Skeletal muscle satellite cell (primary cell): ENCODE measurements around the gene PTCHD4.

Experiments used
- H3K27me3 ChIP-seq: 2 replicates; pipeline ENCODE4 v1.7.0; 2013; ENCODE audit warnings: low read length; ENCODE audit not compliant: control insufficient read depth, insufficient read depth
- H3K36me3 ChIP-seq: 2 replicates; pipeline ENCODE4 v1.7.0; 2013; ENCODE audit warnings: mild to moderate bottlenecking, control low read depth, low read length; ENCODE audit not compliant: insufficient read depth
- H3K4me1 ChIP-seq: 2 replicates; pipeline ENCODE4 v1.7.0; 2013; ENCODE audit warnings: low read length; ENCODE audit not compliant: control insufficient read depth, insufficient read depth
- H3K4me2 ChIP-seq: 2 replicates; pipeline ENCODE4 v1.7.0; 2013; ENCODE audit warnings: mild to moderate bottlenecking, low read length
- H3K4me3 ChIP-seq: 2 replicates; pipeline ENCODE4 v1.7.0; 2013; ENCODE audit warnings: low read length
- H3K9ac ChIP-seq: 2 replicates; pipeline ENCODE4 v1.7.0; 2013; ENCODE audit warnings: mild to moderate bottlenecking, low read depth, low read length, moderate library complexity
- H3K9me3 ChIP-seq: replicated peaks from 2 replicates; pipeline ENCODE4 v1.7.0; 2013; ENCODE audit warnings: mild to moderate bottlenecking, control low read depth, low read length

Gene PTCHD4

DNA sequence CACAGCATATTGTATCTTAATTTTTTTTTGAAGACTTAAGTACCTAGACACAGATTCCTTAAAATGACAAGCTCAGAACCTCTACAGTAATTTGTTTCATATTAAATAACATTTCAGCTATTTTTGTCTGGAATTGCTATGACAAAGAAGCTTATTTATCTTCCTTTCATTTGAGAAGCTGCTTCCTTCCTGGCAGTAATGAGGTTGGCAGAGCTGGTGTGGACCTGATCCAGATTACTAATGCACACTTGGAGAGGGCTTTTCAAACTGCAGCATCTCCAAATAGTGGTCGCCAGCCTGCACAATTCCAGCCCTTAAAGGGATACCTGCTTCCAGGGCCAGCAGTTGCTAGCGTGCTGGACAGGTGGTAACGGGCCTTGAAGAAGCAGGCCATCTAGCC, 12.1 kb downstream of the PTCHD4 start:
- H3K36me3 ChIP-seq: no peaks in the 10 kb centered on the region
- no peaks in the 10 kb centered on the region for H3K9me3 ChIP-seq
- H3K9ac ChIP-seq: no peak overlapping the region

DNA sequence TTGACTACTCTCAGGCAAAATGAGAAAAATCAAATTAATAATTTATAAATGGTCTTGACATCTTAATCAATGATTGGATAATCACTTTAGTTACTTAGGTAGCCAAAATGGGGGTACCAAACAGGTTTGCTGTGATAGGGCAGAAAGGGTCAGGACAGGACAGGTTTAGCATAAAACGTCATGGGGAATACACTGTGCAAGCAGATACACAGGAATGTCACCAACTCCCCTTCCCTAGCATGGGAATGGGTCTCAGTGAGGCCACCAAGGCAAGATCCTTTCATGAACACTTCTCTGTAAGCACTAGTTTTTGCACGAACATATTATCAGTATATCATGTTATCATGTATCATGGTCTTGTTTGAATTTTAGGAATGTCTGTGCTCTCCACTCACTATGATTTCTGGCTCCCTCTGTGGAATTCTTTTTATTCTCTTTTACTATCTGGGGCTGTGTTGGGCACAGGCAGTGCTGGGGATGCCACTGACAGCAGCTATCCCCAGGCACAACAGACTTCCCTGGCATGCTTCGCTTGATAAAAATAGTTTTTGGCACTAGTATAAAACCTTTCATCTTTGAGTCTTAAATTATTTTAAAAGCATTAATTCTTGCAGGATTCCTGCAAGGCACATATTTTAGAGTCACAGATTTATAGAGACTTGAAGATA, 18.3 kb downstream of the PTCHD4 start:
- H3K4me2 ChIP-seq: no peak overlapping the region
- H3K4me1 ChIP-seq: no peaks in the 10 kb centered on the region
- no peak overlapping the region for H3K9ac ChIP-seq
- no peaks in the 10 kb centered on the region for H3K36me3 ChIP-seq
- no peak overlapping the region for H3K4me3 ChIP-seq
- H3K27me3 ChIP-seq: no peaks in the 10 kb centered on the region
- no peaks in the 10 kb centered on the region for H3K9me3 ChIP-seq

More for the DNA sequence above, 12.1 kb downstream of the PTCHD4 start:
- no peaks in the 10 kb centered on the region for H3K27me3 ChIP-seq
- no peak overlapping the region for H3K4me3 ChIP-seq
- H3K4me2 ChIP-seq: peak overlapping the region; percentile 17
- H3K4me1 ChIP-seq: peaks cover 8% of the 10 kb centered on the region

GRCh38 chr6:48090546-48090945, 20.5 kb downstream of the PTCHD4 start:
- Histone ChIP-seq H3K4me3 (no peak overlapping the region), H3K4me1 (no peaks in the 10 kb centered on the region), H3K9me3 (no peaks in the 10 kb centered on the region), H3K9ac (no peak overlapping the region), H3K27me3 (no peaks in the 10 kb centered on the region), H3K36me3 (no peaks in the 10 kb centered on the region), H3K4me2 (no peak overlapping the region)

DNA sequence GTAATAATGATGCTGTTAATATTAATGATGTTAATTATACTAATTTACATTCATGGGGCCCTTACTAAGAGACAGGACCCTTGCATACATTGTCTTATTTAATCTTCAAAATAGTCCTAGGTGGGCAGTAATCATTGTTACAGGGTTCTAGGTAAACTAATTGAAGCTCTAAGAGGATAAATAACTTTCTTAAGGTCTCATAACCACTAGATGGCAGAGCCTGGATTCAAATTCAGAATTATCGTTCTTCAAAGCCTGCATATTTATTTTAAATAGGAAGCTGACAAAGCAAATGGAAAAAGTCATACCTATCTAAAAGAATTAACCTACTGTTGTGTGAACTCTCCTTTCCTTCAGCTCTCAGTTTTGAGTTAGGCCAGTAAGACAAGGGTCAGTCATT, 23.5 kb downstream of the PTCHD4 start:
- Histone ChIP-seq H3K4me3 (no peak overlapping the region), H3K4me2 (no peak overlapping the region), H3K27me3 (no peaks in the 10 kb centered on the region), H3K4me1 (no peaks in the 10 kb centered on the region), H3K36me3 (no peaks in the 10 kb centered on the region), H3K9me3 (no peaks in the 10 kb centered on the region), H3K9ac (no peak overlapping the region)

- Histone ChIP-seq H3K27me3 (no peaks in the 10 kb centered on the region), H3K36me3 (no peaks in the 10 kb centered on the region), H3K4me1 (no peaks in the 10 kb centered on the region), H3K9ac (no peak overlapping the region), H3K4me3 (no peak overlapping the region), H3K4me2 (no peak overlapping the region), H3K9me3 (no peaks in the 10 kb centered on the region)
Observed at GRCh38 chr6:48086187-48086586, 24.8 kb downstream of the PTCHD4 start.

- Histone ChIP-seq H3K36me3 (no peaks in the 10 kb centered on the region), H3K4me2 (no peak overlapping the region), H3K9ac (no peak overlapping the region), H3K9me3 (no peaks in the 10 kb centered on the region), H3K4me1 (no peaks in the 10 kb centered on the region), H3K27me3 (no peaks in the 10 kb centered on the region), H3K4me3 (no peak overlapping the region)
Observed at GRCh38 chr6:48085131-48085741, 25.8 kb downstream of the PTCHD4 start.

DNA sequence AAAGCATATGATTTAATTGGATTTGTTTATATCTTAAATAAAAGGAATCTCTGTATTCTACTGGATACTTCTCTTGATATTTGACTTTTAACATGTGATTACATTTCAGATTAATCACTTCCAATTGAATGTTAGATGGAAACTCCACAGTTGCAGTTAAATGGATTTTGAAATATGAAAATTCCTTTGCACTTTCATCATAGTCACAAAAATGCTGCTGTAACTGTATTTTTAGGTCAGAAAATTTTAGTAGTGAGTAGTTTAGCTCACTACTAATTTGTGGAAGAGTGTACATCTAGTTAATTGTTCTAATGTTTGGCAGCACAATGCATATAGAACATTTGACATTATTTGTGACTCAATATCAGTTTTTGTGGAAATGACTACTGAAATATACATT, 26.8 kb downstream of the PTCHD4 start:
- Histone ChIP-seq H3K4me2 (no peak overlapping the region), H3K4me3 (no peak overlapping the region), H3K4me1 (no peaks in the 10 kb centered on the region), H3K9ac (no peak overlapping the region), H3K27me3 (no peaks in the 10 kb centered on the region), H3K36me3 (no peaks in the 10 kb centered on the region), H3K9me3 (no peaks in the 10 kb centered on the region)

DNA sequence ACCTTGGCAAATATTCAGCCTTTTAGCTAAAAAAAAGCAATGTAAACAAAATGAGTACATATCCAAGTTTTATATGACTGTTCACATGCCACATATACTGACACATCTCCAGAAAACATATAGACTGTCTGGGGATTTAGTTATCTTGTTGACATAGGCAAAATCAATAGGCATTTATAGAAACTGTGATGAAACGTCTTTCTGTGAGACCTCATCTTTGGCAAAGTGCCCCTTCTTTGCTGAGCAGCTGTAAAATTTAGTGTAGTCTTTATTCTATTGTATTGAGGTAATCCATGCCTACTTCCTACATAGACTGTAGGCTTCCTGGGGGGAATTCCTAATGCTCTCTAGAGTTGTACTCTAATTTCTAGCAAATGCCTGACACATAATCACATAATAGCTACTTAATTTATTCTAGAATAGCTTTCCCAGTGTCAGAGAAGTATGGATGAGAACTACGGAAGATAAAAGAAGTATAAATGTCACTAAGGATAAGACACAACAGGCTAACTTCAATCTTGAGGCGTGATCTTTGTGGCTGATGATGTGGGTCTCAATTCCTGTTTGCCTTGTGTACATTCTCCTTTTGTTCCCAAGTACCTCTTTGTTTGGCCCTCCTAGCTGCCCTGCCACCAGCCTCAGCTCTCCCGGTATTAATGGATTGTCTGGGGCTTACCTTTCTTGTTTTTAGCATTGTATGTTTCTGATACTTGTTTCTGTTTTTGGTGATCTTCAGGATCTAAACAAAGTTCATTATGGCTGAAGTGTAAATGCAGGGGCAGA, 30.6 kb downstream of the PTCHD4 start:
- Histone ChIP-seq H3K4me2 (no peak overlapping the region), H3K4me3 (no peak overlapping the region), H3K9ac (no peak overlapping the region), H3K4me1 (no peaks in the 10 kb centered on the region), H3K9me3 (no peaks in the 10 kb centered on the region), H3K27me3 (no peaks in the 10 kb centered on the region), H3K36me3 (no peaks in the 10 kb centered on the region)

GRCh38 chr6:48078120-48078519, 32.9 kb downstream of the PTCHD4 start:
- no peak overlapping the region for H3K4me2 ChIP-seq
- no peak overlapping the region for H3K9ac ChIP-seq
- H3K4me3 ChIP-seq: no peak overlapping the region
- no peaks in the 10 kb centered on the region for H3K9me3 ChIP-seq
- H3K27me3 ChIP-seq: no peaks in the 10 kb centered on the region
- no peaks in the 10 kb centered on the region for H3K36me3 ChIP-seq
- H3K4me1 ChIP-seq: no peaks in the 10 kb centered on the region

DNA sequence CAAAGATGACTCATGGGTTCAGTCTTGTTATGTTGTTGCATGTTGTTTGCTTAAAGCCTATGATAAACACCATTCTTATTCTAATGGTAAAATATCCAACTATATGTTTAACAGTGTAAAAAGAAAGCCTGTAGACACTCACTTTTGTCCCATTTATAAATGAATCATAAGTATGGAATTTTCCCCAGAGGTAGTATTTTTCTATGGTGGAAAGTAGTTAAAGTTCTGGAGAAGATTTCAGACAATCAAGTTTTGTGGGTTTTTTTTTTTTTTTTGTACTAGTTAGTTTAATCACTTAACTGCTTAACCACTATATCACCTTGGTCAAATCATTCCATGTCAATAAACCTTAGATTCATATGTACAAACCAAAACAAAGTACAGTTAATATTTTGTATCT, 35.8 kb downstream of the PTCHD4 start:
- no peak overlapping the region for H3K9ac ChIP-seq
- no peaks in the 10 kb centered on the region for H3K9me3 ChIP-seq
- H3K36me3 ChIP-seq: no peaks in the 10 kb centered on the region
- no peaks in the 10 kb centered on the region for H3K4me1 ChIP-seq
- H3K4me2 ChIP-seq: no peak overlapping the region
- peaks cover 1% of the 10 kb centered on the region for H3K27me3 ChIP-seq
- no peak overlapping the region for H3K4me3 ChIP-seq

GRCh38 chr6:48073976-48074767, 36.8 kb downstream of the PTCHD4 start:
- Histone ChIP-seq H3K9me3 (no peaks in the 10 kb centered on the region), H3K27me3 (peaks cover 11% of the 10 kb centered on the region), H3K4me2 (no peak overlapping the region), H3K9ac (no peak overlapping the region), H3K36me3 (no peaks in the 10 kb centered on the region), H3K4me3 (no peak overlapping the region), H3K4me1 (no peaks in the 10 kb centered on the region)
